Ishikawa (cell line): ENCODE results near the gene TBCD.

Source experiments
- CEBPB ChIP-seq: IDR thresholded peaks from 2 replicates; pipeline ENCODE4 v1.6.1; 2012
- CREB1 ChIP-seq: IDR thresholded peaks from 2 replicates; pipeline ENCODE4 v1.6.1; 2012; ENCODE audit warnings: low read depth
- EGR1 ChIP-seq: IDR thresholded peaks from 2 replicates; pipeline ENCODE4 v1.6.1; 2012
- EP300 ChIP-seq: IDR thresholded peaks from 2 replicates; pipeline ENCODE4 v1.6.1; 2012; ENCODE audit warnings: borderline replicate concordance
- FOXM1 ChIP-seq: IDR thresholded peaks from 2 replicates; pipeline ENCODE4 v1.6.1; 2012; ENCODE audit warnings: low read depth, borderline replicate concordance
- NFIC ChIP-seq: IDR thresholded peaks from 2 replicates; pipeline ENCODE4 v1.6.1; 2012
- RAD21 ChIP-seq: IDR thresholded peaks from 2 replicates; pipeline ENCODE4 v1.6.1; 2012; ENCODE audit warnings: low read depth
- TAF1 ChIP-seq: IDR thresholded peaks from 2 replicates; pipeline ENCODE4 v1.6.1; 2012; ENCODE audit warnings: low read depth, mild to moderate bottlenecking
- TCF12 ChIP-seq: IDR thresholded peaks from 2 replicates; pipeline ENCODE4 v1.6.1; 2012; ENCODE audit warnings: low read depth
- TEAD4 ChIP-seq: IDR thresholded peaks from 2 replicates; pipeline ENCODE4 v1.6.1; 2012
- USF1 ChIP-seq: IDR thresholded peaks from 2 replicates; pipeline ENCODE4 v1.6.1; 2012
- YY1 ChIP-seq: IDR thresholded peaks from 2 replicates; pipeline ENCODE4 v1.6.1; 2012; ENCODE audit warnings: low read depth
- ZBTB7A ChIP-seq: IDR thresholded peaks from 2 replicates; pipeline ENCODE4 v1.6.1; 2012; ENCODE audit warnings: low read depth
- TF ChIP-seq, protein P1 (sequence below): IDR thresholded peaks from 2 replicates; pipeline ENCODE4 v1.6.1; 2012; ENCODE audit warnings: low read depth, mild to moderate bottlenecking
- TF ChIP-seq, protein P2 (sequence below): IDR thresholded peaks from 2 replicates; pipeline ENCODE4 v1.6.1; 2012

TBCD gene

GRCh38 chr17:82980632-82981031, 228.8 kb downstream of the TBCD start:
- TF ChIP-seq TEAD4 (no peak), RAD21 (no peak)

GRCh38 chr17:82981141-82981730, 229.4 kb downstream of the TBCD start:
- TF ChIP-seq CEBPB: no peak
- no peak for TF ChIP-seq YY1
- no peak for TF ChIP-seq TCF12
- no peak for TF ChIP-seq CREB1
- TF ChIP-seq, protein P1, sequence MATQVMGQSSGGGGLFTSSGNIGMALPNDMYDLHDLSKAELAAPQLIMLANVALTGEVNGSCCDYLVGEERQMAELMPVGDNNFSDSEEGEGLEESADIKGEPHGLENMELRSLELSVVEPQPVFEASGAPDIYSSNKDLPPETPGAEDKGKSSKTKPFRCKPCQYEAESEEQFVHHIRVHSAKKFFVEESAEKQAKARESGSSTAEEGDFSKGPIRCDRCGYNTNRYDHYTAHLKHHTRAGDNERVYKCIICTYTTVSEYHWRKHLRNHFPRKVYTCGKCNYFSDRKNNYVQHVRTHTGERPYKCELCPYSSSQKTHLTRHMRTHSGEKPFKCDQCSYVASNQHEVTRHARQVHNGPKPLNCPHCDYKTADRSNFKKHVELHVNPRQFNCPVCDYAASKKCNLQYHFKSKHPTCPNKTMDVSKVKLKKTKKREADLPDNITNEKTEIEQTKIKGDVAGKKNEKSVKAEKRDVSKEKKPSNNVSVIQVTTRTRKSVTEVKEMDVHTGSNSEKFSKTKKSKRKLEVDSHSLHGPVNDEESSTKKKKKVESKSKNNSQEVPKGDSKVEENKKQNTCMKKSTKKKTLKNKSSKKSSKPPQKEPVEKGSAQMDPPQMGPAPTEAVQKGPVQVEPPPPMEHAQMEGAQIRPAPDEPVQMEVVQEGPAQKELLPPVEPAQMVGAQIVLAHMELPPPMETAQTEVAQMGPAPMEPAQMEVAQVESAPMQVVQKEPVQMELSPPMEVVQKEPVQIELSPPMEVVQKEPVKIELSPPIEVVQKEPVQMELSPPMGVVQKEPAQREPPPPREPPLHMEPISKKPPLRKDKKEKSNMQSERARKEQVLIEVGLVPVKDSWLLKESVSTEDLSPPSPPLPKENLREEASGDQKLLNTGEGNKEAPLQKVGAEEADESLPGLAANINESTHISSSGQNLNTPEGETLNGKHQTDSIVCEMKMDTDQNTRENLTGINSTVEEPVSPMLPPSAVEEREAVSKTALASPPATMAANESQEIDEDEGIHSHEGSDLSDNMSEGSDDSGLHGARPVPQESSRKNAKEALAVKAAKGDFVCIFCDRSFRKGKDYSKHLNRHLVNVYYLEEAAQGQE: no peak
- TF ChIP-seq ZBTB7A: no peak
- no peak for TF ChIP-seq TAF1
- no peak for TF ChIP-seq TEAD4
- no peak for TF ChIP-seq EP300
- TF ChIP-seq, protein P2, sequence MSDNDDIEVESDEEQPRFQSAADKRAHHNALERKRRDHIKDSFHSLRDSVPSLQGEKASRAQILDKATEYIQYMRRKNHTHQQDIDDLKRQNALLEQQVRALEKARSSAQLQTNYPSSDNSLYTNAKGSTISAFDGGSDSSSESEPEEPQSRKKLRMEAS: no peak

- TF ChIP-seq TCF12: no peak
- TF ChIP-seq, protein P2: no peak
- no peak for TF ChIP-seq USF1
- TF ChIP-seq CREB1: no peak
- no peak for TF ChIP-seq EGR1
- TF ChIP-seq, protein P1: no peak
- no peak for TF ChIP-seq ZBTB7A
- TF ChIP-seq FOXM1: no peak
- no peak for TF ChIP-seq TAF1
- TF ChIP-seq NFIC: no peak
Observed at GRCh38 chr17:82983510-82984248, 231.8 kb downstream of the TBCD start.

DNA sequence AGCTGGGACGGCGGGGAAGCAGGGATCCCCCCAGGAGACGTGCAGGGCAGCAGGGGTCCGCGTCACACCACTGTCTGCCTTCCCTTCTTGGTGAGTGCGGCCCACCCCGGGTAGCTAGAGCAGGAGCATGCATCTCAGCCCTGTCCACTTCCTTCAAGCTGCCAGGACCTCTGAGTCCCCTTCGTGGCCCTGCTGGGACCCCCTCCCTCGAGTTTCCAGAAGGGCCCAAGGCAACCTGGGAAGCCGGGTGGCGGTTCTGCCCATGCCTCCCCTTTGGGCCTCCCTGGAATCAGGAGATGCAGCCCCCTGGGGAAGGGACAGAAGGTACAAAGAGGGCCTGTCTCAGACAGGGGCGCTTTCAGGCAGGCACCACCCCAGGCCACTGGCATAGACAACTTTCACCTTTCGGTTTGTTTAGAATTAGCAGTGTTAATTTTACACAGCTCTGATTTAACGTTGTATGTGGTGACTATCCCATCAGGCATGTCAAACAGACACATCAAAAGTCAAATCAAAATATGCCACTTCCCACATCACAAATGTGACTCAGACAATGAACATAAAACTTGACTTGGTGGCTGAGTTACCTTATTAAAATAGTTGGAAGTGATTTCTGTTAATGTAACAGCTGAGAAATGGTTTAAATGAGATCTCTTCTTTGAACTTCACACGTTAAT, 233.0 kb downstream of the TBCD start:
- TF ChIP-seq TAF1: no peak

DNA sequence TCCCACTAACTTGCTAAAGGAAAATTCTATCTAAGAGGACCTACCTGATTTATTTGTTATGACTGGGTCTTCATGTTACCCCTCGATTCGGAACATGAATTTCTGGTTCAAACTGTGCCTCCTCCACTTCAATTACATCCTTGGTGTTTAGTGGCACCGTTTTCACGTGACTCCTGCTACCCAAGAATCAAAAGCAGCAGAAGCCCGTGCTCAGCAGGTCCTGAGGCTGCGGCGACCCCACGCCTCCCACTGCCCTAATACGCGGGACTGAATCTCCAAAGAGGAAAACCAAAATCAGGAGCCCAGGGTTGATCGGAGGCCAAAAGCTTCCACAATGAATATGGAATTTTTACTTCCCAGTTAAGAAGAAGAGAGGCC, 233.6 kb downstream of the TBCD start:
- TF ChIP-seq, protein P1: no peak
- TF ChIP-seq YY1 (no peak), CEBPB (no peak), EGR1 (no peak), FOXM1 (no peak), TCF12 (no peak), USF1 (no peak), TEAD4 (no peak), RAD21 (no peak), ZBTB7A (no peak), CREB1 (no peak), EP300 (no peak), TAF1 (no peak), NFIC (no peak)
- TF ChIP-seq, protein P2: no peak
